Lung (tissue), 12 donors: ENCODE data around the gene R3HDML. TPM values are rescaled to one million over a fixed set of nuclear protein-coding genes. Genes with fewer than 3 reads are reported as not detected.

ENCODE experiments used
- ATAC-seq: fragments of 200-7000 bp; cut with Tn5 transposase; one replicate; pipeline ENCODE4 v1.9.1; 2020; ENCODE audit warnings: moderate number of reproducible peaks; ENCODE audit not compliant: insufficient read depth, low FRiP score
- DNase-seq, 3 donors: peaks; one replicate each; pipeline ENCODE4 v3.0.0-alpha.2; 2013 to 2017
- H3K27ac ChIP-seq, 2 donors: one replicate each; pipeline ENCODE4 v1.5.1; 2013; ENCODE audit warnings: mild to moderate bottlenecking in 2 of 2, moderate library complexity in 2 of 2, control low read depth in 1 of 2, inconsistent platforms in 1 of 2, low read depth in 1 of 2, low read length in 1 of 2
- H3K27me3 ChIP-seq, 3 donors: one replicate each; pipeline ENCODE4 v1.5.1; 2013; ENCODE audit warnings: low read length in 2 of 3; ENCODE audit not compliant: control insufficient read depth in 3 of 3, insufficient read depth in 3 of 3
- H3K36me3 ChIP-seq, 4 donors: one replicate each; pipeline ENCODE4 v1.5.1; 2013; ENCODE audit warnings: low read length in 4 of 4, mild to moderate bottlenecking in 1 of 4, moderate library complexity in 1 of 4; ENCODE audit not compliant: control insufficient read depth in 4 of 4, insufficient read depth in 4 of 4
- H3K4me1 ChIP-seq, 5 donors: one replicate each; pipeline ENCODE4 v1.5.1; 2013; ENCODE audit warnings: low read length in 5 of 5, mild to moderate bottlenecking in 2 of 5, moderate library complexity in 1 of 5; ENCODE audit not compliant: control insufficient read depth in 5 of 5, insufficient read depth in 5 of 5
- H3K4me3 ChIP-seq: one replicate; pipeline ENCODE4 v1.5.1; 2013; ENCODE audit warnings: mild to moderate bottlenecking, control low read depth, moderate library complexity
- H3K9ac ChIP-seq, 2 donors: one replicate each; pipeline ENCODE4 v1.5.1; 2013; ENCODE audit warnings: low read length in 2 of 2, control low read depth in 1 of 2; ENCODE audit not compliant: insufficient read depth in 1 of 2
- H3K9me3 ChIP-seq, 4 donors: one replicate each; pipeline ENCODE4 v1.5.1; 2013; ENCODE audit warnings: low read length in 3 of 4, mild to moderate bottlenecking in 1 of 4, moderate library complexity in 1 of 4; ENCODE audit not compliant: control insufficient read depth in 4 of 4, insufficient read depth in 3 of 4
- CTCF ChIP-seq: IDR thresholded peaks from 2 replicates; pipeline ENCODE4 v1.5.1; 2012; ENCODE audit warnings: mild to moderate bottlenecking; ENCODE audit errors: control extremely low read depth, extremely low read depth
- WGBS, 2 donors: extraction: QIAGEN DNeasy Blood & Tissue Kit; methylation state at CpG; one replicate each; pipeline ENCODE4 v1.1.7; 2013; 5-methylcytosine and 5-hydroxymethylcytosine counted together
- polyA plus RNA-seq, 2 donors: library from polyadenylated mRNA; stranded (reverse); fragments of 200-250 nt; gene quantifications; one replicate each; pipeline ENCODE4 v1.2.1, GENCODE V29; 2013
- total RNA-seq, 2 donors: library from RNA; depleted of rRNA in 1 of 2; stranded (reverse); fragments of >200 nt in 1 of 2; gene quantifications; one replicate each; pipeline ENCODE4 v1.2.1, GENCODE V29; 2014 to 2021
- donor health status: control.
- donor health status: control.
- donor health status: Bipolar disorder and iron deficiency.
- donor health status: healthy.
- donor health status: DM: yes; HTN: yes; CAD: no.

Gene R3HDML
- total and polyA plus RNA-seq, 4 donors, result not detected

- no peak for DNase-seq
- no peak overlapping the region for H3K9ac ChIP-seq
- ATAC-seq, result no peak
- H3K27me3 ChIP-seq, result no peaks in the 10 kb centered on the region
- H3K4me1 ChIP-seq, result peaks cover 0 to 18% (median 12%) of the 10 kb centered on the region in 5 donors
- TF ChIP-seq CTCF, result no peak
- peak overlapping the region in 1 of 2 donors; percentile 33 for H3K27ac ChIP-seq
- H3K9me3 ChIP-seq, result no peaks in the 10 kb centered on the region
- H3K36me3 ChIP-seq, result peaks cover 0 to 3% (median 0%) of the 10 kb centered on the region in 4 donors
- H3K4me3 ChIP-seq, result no peak overlapping the region
Measured at GRCh38 chr20:44301285-44301684, 35.6 kb upstream of the R3HDML start.

GRCh38 chr20:44302026-44302669 is 34.7 kb upstream of the R3HDML start:
- H3K27ac ChIP-seq, result peak overlapping the region; percentile 41 to 45
- H3K36me3 ChIP-seq, result peaks cover 0 to 6% (median 0%) of the 10 kb centered on the region in 4 donors
- H3K4me1 ChIP-seq, result peaks cover 0 to 18% (median 14%) of the 10 kb centered on the region in 5 donors
- peak; percentile 59 for ATAC-seq
- H3K4me3 ChIP-seq, result no peak overlapping the region
- DNase-seq, result peak; percentile 10 to 41 (median 24)
- no peaks in the 10 kb centered on the region for H3K27me3 ChIP-seq
- TF ChIP-seq CTCF, result no peak
- H3K9ac ChIP-seq, result no peak overlapping the region
- no peaks in the 10 kb centered on the region for H3K9me3 ChIP-seq
- 52 to 65% methylated on average over 5 of the region's 5 CpGs for WGBS, 2 donors

- 76 to 87% methylated on average over 8 of the region's 8 CpGs for WGBS, 2 donors
- no peaks in the 10 kb centered on the region for H3K27me3 ChIP-seq
- no peak for DNase-seq
- H3K9ac ChIP-seq, result no peak overlapping the region
- H3K4me1 ChIP-seq, result peaks cover 0 to 18% (median 14%) of the 10 kb centered on the region in 5 donors
- H3K9me3 ChIP-seq, result no peaks in the 10 kb centered on the region
- peaks cover 0 to 6% (median 0%) of the 10 kb centered on the region in 4 donors for H3K36me3 ChIP-seq
- no peak for ATAC-seq
- TF ChIP-seq CTCF, result no peak
- no peak overlapping the region for H3K4me3 ChIP-seq
- peak overlapping the region in 1 of 2 donors; percentile 45 for H3K27ac ChIP-seq
Measured at GRCh38 chr20:44302736-44303135, 34.1 kb upstream of the R3HDML start.

GRCh38 chr20:44304383-44304782 is 32.5 kb upstream of the R3HDML start:
- ATAC-seq (no peak), DNase-seq (no peak)
- no peak for TF ChIP-seq CTCF
- Histone ChIP-seq H3K4me3 (no peak overlapping the region), H3K36me3 (peaks cover 0 to 6% (median 0%) of the 10 kb centered on the region in 4 donors), H3K27me3 (no peaks in the 10 kb centered on the region), H3K27ac (peak overlapping the region in 1 of 2 donors; percentile 10), H3K9me3 (no peaks in the 10 kb centered on the region), H3K4me1 (peaks cover 0 to 21% (median 14%) of the 10 kb centered on the region in 5 donors), H3K9ac (no peak overlapping the region)
